HepG2 (cell line): Measurements from ENCODE around the gene VPS18. TPM values are rescaled to one million over a fixed set of nuclear protein-coding genes. Genes with fewer than 3 reads are reported as not detected.

Experiments
- CREBL2 ChIP-seq: sonication (generic); formaldehyde crosslinking; IDR thresholded peaks from 2 replicates; pipeline ENCODE4 v1.8.1; 2023; ENCODE audit warnings: missing genetic modification reagents, mild to moderate bottlenecking, borderline replicate concordance
- MZF1 ChIP-seq: sonication (generic); formaldehyde crosslinking; IDR thresholded peaks from 2 replicates; pipeline ENCODE4 v1.8.1; 2023; ENCODE audit warnings: mild to moderate bottlenecking, missing genetic modification reagents, borderline replicate concordance
- NFKBIZ ChIP-seq: IDR thresholded peaks from 2 replicates; pipeline ENCODE4 v1.6.1; 2018; ENCODE audit warnings: missing genetic modification reagents, missing compliant biosample characterization
- RXRB ChIP-seq: IDR thresholded peaks from 2 replicates; pipeline ENCODE4 v1.6.1; 2016; ENCODE audit warnings: borderline replicate concordance, missing genetic modification reagents, missing compliant biosample characterization
- SMARCC2 ChIP-seq: fragments of 450-650 bp; IDR thresholded peaks from 2 replicates; pipeline ENCODE4 v1.6.1; 2017; ENCODE audit warnings: antibody characterized with exemption, mild to moderate bottlenecking
- ZFX ChIP-seq: sonication (generic); formaldehyde crosslinking; IDR thresholded peaks from 2 replicates; pipeline ENCODE4 v1.4.0; 2020; ENCODE audit warnings: mild to moderate bottlenecking, low read depth, missing genetic modification reagents, moderate library complexity
- ZNF256 ChIP-seq: sonication (generic); formaldehyde crosslinking; conservative IDR thresholded peaks from 2 replicates; pipeline ENCODE4 v1.4.0; 2020; ENCODE audit warnings: missing genetic modification reagents
- ZNF263 ChIP-seq: sonication (generic); formaldehyde crosslinking; IDR thresholded peaks from 2 replicates; pipeline ENCODE4 v1.4.0; 2020; ENCODE audit warnings: missing genetic modification reagents
- ZNF496 ChIP-seq: sonication (generic); formaldehyde crosslinking; IDR thresholded peaks from 2 replicates; pipeline ENCODE4 v1.8.1; 2023; ENCODE audit warnings: mild to moderate bottlenecking, moderate library complexity, missing genetic modification reagents; ENCODE audit not compliant: insufficient replicate concordance
- ZNF546 ChIP-seq: sonication (generic); formaldehyde crosslinking; conservative IDR thresholded peaks from 2 replicates; pipeline ENCODE4 v1.8.1; 2023; ENCODE audit warnings: mild to moderate bottlenecking, missing genetic modification reagents
- ZNF646 ChIP-seq: sonication (generic); formaldehyde crosslinking; IDR thresholded peaks from 2 replicates; pipeline ENCODE4 v1.9.0; 2021; ENCODE audit warnings: mild to moderate bottlenecking, missing genetic modification reagents
- ZNF740 ChIP-seq: sonication (generic); formaldehyde crosslinking; IDR thresholded peaks from 2 replicates; pipeline ENCODE4 v1.4.0; 2020; ENCODE audit warnings: missing genetic modification reagents
- ZSCAN30 ChIP-seq: sonication (generic); formaldehyde crosslinking; IDR thresholded peaks from 2 replicates; pipeline ENCODE4 v1.5.0; 2020; ENCODE audit warnings: mild to moderate bottlenecking, missing genetic modification reagents
- polyA plus RNA-seq, 8 experiments: library from polyadenylated mRNA; depleted of rRNA in 3 of 8; stranded (reverse) in 7 of 8; unstranded in 1 of 8; fragments of >200 nt; fragmentation: Illumina TruSeq in 4 of 8; extraction: Trizol in 4 of 8; gene quantifications; 2 replicates each; pipeline versions ENCODE4 v1.2.1 to v1.2.3, GENCODE V29; 2011 to 2016; ENCODE audit warnings: low read depth in 4 of 8, missing spikeins in 1 of 8, mixed read lengths in 1 of 8; ENCODE audit not compliant: insufficient read depth in 1 of 8
- total RNA-seq, 5 experiments: library from RNA; depleted of rRNA; stranded (reverse); fragments of >200 nt; fragmentation: Illumina TruSeq; extraction: Trizol; gene quantifications; 2 replicates each; pipeline ENCODE4 v1.2.3, GENCODE V29; 2016; ENCODE audit warnings: low read depth in 1 of 5
- TF ChIP-seq, protein P1 (sequence below): sonication (generic); formaldehyde crosslinking; IDR thresholded peaks from 2 replicates; pipeline ENCODE4 v1.4.0; 2020; ENCODE audit warnings: mild to moderate bottlenecking, missing genetic modification reagents
- TF ChIP-seq, protein P2 (sequence below): sonication (generic); formaldehyde crosslinking; IDR thresholded peaks from 2 replicates; pipeline ENCODE4 v1.5.0; 2020; ENCODE audit warnings: missing genetic modification reagents
- TF ChIP-seq, protein P3 (sequence below): sonication (generic); formaldehyde crosslinking; IDR thresholded peaks from 2 replicates; pipeline ENCODE4 v1.4.0; 2020; ENCODE audit warnings: missing genetic modification reagents

VPS18 gene
- total and polyA plus RNA-seq, 2 of the 13 experiments (the other 11 are each of a cell fraction or from before 2014, with no cell fraction given) = 5.8 to 17.0 TPM

DNA sequence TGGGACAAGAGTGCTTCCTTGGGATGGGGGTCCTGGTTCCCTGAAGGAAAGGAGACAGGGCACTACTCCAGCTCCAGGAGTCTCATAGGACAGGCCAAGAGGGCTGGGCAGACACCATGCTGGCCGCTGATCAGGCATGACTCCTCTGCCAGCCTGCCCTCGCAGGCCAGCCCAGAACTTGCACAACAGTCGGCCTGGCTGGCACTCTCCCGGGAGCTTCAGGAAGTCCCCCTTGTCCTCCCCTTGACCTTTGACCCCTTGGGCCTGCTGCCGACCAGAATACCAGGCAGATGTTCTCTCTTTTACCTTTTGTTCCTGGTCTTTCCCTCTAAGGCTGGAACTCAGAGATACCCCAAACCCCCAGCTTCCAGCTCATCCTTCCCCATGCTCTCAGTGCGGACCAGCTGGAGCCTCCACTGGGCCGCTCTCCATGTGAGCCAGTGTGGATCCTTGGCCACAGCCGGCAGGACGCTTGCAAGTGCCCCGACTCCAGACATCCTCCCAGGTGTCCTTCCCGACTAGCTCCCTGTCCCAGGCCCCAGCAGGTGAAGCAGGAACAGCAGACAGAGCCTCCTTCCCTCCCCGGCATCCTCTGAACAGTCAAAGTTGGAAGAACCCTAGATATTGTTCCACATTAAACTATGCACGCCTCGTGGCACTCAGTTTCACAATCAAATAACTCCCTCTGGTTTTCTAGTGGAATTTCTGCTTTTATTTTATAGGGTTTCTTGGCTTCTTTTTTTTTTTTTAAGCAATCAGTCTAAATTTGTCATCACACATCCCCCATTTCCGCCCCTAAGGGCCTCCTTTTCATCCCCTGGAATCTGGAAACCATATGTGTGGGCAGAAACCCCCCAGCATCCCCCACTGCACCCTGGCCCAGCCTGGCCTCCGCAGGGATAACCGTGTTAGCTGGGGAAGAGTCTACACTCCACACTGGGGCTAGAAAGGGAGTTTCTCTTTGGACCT lies 15.7 kb downstream of the VPS18 start (continued):
- TF ChIP-seq, protein P1, sequence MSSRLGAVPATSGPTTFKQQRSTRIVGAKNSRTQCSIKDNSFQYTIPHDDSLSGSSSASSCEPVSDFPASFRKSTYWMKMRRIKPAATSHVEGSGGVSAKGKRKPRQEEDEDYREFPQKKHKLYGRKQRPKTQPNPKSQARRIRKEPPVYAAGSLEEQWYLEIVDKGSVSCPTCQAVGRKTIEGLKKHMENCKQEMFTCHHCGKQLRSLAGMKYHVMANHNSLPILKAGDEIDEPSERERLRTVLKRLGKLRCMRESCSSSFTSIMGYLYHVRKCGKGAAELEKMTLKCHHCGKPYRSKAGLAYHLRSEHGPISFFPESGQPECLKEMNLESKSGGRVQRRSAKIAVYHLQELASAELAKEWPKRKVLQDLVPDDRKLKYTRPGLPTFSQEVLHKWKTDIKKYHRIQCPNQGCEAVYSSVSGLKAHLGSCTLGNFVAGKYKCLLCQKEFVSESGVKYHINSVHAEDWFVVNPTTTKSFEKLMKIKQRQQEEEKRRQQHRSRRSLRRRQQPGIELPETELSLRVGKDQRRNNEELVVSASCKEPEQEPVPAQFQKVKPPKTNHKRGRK (CRISPR knock-in tag) = no peak
- TF ChIP-seq ZNF646 = no peak
- TF ChIP-seq ZFX (CRISPR knock-in tag) = peak; percentile 73
- TF ChIP-seq SMARCC2 = no peak
- TF ChIP-seq NFKBIZ (CRISPR knock-in tag) = no peak
- TF ChIP-seq, protein P2, sequence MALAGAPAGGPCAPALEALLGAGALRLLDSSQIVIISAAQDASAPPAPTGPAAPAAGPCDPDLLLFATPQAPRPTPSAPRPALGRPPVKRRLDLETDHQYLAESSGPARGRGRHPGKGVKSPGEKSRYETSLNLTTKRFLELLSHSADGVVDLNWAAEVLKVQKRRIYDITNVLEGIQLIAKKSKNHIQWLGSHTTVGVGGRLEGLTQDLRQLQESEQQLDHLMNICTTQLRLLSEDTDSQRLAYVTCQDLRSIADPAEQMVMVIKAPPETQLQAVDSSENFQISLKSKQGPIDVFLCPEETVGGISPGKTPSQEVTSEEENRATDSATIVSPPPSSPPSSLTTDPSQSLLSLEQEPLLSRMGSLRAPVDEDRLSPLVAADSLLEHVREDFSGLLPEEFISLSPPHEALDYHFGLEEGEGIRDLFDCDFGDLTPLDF (CRISPR knock-in tag) = no peak
- TF ChIP-seq ZNF256 (CRISPR knock-in tag) = no peak
- TF ChIP-seq ZSCAN30 = no peak
- TF ChIP-seq ZNF496 (CRISPR knock-in tag) = no peak
- peak; percentile 91 for TF ChIP-seq ZNF263
- TF ChIP-seq CREBL2 = no peak
- no peak for TF ChIP-seq ZNF546 (CRISPR knock-in tag)
- no peak for TF ChIP-seq ZNF740
- no peak for TF ChIP-seq MZF1 (CRISPR knock-in tag)
- peak; percentile 60; the same call in 1 of the 2 replicates for TF ChIP-seq RXRB (CRISPR knock-in tag)
- TF ChIP-seq, protein P3, sequence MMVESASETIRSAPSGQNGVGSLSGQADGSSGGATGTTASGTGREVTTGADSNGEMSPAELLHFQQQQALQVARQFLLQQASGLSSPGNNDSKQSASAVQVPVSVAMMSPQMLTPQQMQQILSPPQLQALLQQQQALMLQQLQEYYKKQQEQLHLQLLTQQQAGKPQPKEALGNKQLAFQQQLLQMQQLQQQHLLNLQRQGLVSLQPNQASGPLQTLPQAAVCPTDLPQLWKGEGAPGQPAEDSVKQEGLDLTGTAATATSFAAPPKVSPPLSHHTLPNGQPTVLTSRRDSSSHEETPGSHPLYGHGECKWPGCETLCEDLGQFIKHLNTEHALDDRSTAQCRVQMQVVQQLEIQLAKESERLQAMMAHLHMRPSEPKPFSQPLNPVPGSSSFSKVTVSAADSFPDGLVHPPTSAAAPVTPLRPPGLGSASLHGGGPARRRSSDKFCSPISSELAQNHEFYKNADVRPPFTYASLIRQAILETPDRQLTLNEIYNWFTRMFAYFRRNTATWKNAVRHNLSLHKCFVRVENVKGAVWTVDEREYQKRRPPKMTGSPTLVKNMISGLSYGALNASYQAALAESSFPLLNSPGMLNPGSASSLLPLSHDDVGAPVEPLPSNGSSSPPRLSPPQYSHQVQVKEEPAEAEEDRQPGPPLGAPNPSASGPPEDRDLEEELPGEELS (CRISPR knock-in tag) = no peak
